Urothelium cell line (cell line): Measurements from ENCODE around the gene ZBTB20.

Experiments used
- DNase-seq: peaks from one replicate; pipeline ENCODE4 v3.0.0; 2011; ENCODE audit warnings: low spot score, mixed read lengths
- FAIRE-seq: peaks from 2 replicates; lab custom pipeline; 2011; peaks lifted over from hg19 to GRCh38; lab: Jason Lieb, UNC

The ZBTB20 gene

GRCh38 chr3:114792159-114792918, 354.7 kb downstream of the ZBTB20 start:
- FAIRE-seq: peak; percentile 35
- DNase-seq: no peak

GRCh38 chr3:114790752-114791151, 356.3 kb downstream of the ZBTB20 start:
- FAIRE-seq (no peak), DNase-seq (no peak)

- no peak for FAIRE-seq
- DNase-seq: no peak
These were observed 357.3 kb downstream of the ZBTB20 start for GRCh38 chr3:114789803-114790202.

GRCh38 chr3:114775395-114775794, 371.7 kb downstream of the ZBTB20 start:
- DNase-seq (peak; percentile 32), FAIRE-seq (no peak)

- FAIRE-seq (no peak), DNase-seq (no peak)
These were observed 376.2 kb downstream of the ZBTB20 start for GRCh38 chr3:114770874-114771273.

GRCh38 chr3:114764056-114764492, 383.0 kb downstream of the ZBTB20 start:
- no peak for FAIRE-seq
- DNase-seq: no peak

GRCh38 chr3:114762144-114762543, 384.9 kb downstream of the ZBTB20 start:
- FAIRE-seq (no peak), DNase-seq (no peak)

GRCh38 chr3:114760679-114761078, 386.4 kb downstream of the ZBTB20 start:
- no peak for FAIRE-seq
- no peak for DNase-seq

- FAIRE-seq: peak; percentile 42
- DNase-seq: peak; percentile 11
These were observed 388.0 kb downstream of the ZBTB20 start for GRCh38 chr3:114758831-114759699.

GRCh38 chr3:114756506-114757279, 390.4 kb downstream of the ZBTB20 start:
- DNase-seq: no peak
- FAIRE-seq: no peak

- no peak for FAIRE-seq
- DNase-seq: no peak
These were observed 400.6 kb downstream of the ZBTB20 start for GRCh38 chr3:114746502-114746901.

- peak; percentile 28 for DNase-seq
- FAIRE-seq: no peak
These were observed 401.5 kb downstream of the ZBTB20 start for GRCh38 chr3:114745322-114746240.

GRCh38 chr3:114743746-114744485, 403.2 kb downstream of the ZBTB20 start:
- DNase-seq (no peak), FAIRE-seq (no peak)

GRCh38 chr3:114741066-114741465, 406.0 kb downstream of the ZBTB20 start:
- FAIRE-seq: no peak

GRCh38 chr3:114739627-114740026, 407.5 kb downstream of the ZBTB20 start:
- FAIRE-seq: no peak
- no peak for DNase-seq

More at GRCh38 chr3:114741066-114741465, 406.0 kb downstream of the ZBTB20 start:
- DNase-seq: peak; percentile 16

GRCh38 chr3:114732353-114732752, 414.7 kb downstream of the ZBTB20 start:
- DNase-seq: no peak
- peak; percentile 5 for FAIRE-seq

- DNase-seq (no peak), FAIRE-seq (no peak)
These were observed 416.7 kb downstream of the ZBTB20 start for GRCh38 chr3:114730397-114730796.

- DNase-seq (no peak), FAIRE-seq (no peak)
These were observed 419.7 kb downstream of the ZBTB20 start for GRCh38 chr3:114727373-114727772.

GRCh38 chr3:114725966-114726365, 421.1 kb downstream of the ZBTB20 start:
- no peak for DNase-seq
- no peak for FAIRE-seq
